Renal cortex interstitium (tissue), 11 donors: ENCODE results near the gene SLC24A1. TPM values are rescaled to one million over a fixed set of nuclear protein-coding genes. Genes with fewer than 3 reads are reported as not detected.

ENCODE experiments used
- DNase-seq, 11 donors: peaks; one replicate each; pipeline ENCODE4 v3.0.0-alpha.2; 2013; ENCODE audit warnings: low read depth in 9 of 11, low spot score in 4 of 11; ENCODE audit errors: extremely low read depth in 1 of 11
- polyA plus RNA-seq, 3 donors: library from polyadenylated mRNA; unstranded; fragments of 120-200 nt; gene quantifications; one replicate each; pipeline ENCODE4 v1.2.1, GENCODE V29; 2013; ENCODE audit not compliant: insufficient read length in 3 of 3

Gene SLC24A1
- polyA plus RNA-seq, 3 donors = 18.8 to 23.2 (median 19.7) TPM

DNA sequence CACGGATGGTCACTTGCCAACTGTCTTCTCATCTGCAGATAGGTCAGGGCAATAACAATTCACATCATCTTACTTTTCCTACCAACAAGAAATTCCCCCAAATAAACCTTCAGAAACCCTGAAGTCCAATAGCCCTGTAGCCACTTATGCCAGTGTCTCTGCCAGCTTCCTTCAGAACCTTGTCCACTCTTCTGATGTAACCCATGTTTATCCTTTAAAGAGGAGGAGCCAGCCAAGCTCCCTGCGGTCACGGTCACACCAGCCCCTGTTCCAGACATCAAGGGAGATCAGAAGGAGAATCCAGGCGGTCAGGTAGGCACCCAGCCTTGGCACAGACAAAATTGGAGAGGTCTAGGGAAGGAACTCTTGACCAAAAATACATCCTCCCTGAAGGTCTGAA lies 23.7 kb downstream of the SLC24A1 start:
- no peak for DNase-seq

DNA sequence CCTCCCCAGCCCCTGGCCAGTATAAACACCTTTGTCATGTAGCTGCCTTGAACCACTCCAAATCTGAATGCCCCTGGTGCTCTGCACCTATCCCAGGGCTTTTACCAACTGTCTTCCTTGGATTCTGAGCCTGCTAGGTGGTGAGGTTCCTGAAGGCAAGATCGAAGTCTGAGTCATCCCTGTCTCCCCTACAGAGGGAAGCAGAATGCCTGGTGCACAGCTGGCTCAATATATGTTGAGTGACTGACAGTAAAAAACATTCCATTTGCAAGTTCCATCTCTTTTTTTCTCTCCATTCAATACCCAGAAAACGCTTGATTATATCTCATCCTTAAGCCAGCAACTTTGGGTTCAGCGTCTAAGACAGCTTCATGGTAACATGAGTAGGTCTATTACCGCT lies 24.7 kb downstream of the SLC24A1 start:
- DNase-seq = no peak

- no peak for DNase-seq
These were observed 28.7 kb downstream of the SLC24A1 start for GRCh38 chr15:65650312-65651041.

GRCh38 chr15:65651042-65651322 lies 29.2 kb downstream of the SLC24A1 start:
- DNase-seq = no peak

GRCh38 chr15:65651831-65652749 lies 30.4 kb downstream of the SLC24A1 start:
- no peak for DNase-seq

GRCh38 chr15:65653341-65653740 lies 31.6 kb downstream of the SLC24A1 start:
- no peak for DNase-seq

DNA sequence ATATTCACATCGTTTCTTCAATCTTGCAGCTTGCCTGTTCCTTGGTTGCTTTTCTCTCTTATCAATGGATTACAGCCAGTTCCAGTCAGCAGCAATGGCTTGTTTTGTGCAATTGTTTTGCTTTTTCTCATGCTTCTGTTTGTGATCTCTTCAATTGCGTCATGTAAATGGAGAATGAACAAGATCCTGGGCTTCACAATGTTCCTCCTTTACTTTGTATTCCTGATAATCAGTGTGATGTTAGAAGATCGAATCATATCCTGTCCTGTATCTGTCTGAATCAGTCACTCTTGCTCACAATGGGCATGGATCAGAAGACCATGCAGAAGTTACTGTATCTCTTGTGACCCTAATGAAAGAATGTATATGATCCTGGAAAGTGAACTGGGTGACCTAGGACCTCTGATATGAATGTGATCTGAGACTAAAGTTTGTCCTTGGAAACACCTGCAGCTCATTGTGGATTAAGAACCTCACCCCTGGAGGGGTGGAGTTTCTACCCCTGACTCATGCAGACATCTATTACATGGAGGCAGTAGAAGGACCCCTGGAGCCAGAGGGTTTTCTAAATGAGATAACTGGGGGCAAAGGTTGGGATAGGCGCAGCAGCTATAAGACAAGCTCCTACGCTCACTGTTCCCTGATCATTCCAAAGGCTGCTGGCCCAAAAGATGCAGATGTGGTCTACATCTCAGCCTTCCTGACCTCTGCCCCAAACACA lies 32.2 kb downstream of the SLC24A1 start:
- DNase-seq = no peak

- no peak for DNase-seq
These were observed 33.3 kb downstream of the SLC24A1 start for GRCh38 chr15:65655026-65655425.

DNA sequence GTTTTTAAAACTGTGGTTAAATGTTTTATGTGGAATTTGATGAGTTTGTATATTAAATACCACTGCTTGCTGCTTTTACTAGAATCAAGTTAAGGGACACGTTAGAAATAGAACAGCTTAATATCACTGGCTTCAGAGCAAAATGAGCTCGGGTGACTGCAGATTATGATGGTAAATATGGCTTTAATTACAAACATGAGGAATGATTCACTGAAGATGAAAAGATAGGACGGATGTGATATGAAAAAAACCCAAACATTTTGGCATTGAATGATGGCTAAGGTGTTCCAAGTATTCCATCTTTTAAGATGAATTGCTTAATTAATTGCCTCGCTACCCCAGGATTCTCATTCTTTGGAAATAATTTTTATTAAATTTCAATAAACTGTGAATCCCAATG lies 33.7 kb downstream of the SLC24A1 start:
- DNase-seq = no peak

DNA sequence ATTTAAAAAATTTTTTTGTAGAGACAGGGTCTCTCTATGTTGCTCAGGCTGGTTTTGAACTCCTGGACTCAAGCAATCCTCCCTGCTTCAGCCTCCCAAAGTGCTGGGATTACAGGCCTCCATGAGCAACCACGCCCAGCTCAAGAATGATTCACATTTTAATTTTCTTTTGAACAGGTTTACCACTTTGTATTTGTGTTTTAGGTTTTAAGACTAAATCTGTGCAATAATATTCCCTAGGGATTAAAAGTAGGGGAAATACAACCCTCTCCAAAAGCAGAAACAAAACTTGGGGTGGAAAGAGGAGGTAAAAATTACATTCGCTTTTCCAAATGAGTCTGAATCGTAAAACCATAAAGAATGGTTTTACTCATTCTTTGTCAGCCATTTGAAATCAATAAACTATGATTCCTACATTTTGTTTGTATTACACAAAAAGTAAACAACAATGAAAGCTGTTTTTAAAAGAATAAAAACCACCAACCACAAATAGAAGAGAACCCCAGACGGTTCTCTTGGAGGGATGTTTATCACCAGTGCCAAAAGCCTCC lies 37.8 kb downstream of the SLC24A1 start:
- DNase-seq = no peak

DNA sequence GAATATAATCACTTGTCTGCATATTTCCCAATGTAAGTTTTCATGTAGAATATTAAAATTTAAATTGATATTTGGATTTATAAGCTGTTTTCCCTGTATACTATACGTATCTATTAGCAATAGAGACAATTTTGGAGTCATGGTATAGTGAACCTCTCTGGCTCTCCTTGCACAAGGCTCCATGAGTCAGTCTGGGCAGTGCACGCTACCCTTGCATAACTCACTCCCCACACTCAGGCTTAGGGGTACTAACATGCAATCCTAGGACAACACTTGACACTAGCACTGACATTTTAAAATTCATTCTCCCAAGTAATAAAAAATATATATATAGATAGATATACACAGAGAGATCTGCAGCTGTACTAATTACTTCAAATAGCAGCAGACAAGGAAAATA lies 39.2 kb downstream of the SLC24A1 start:
- no peak for DNase-seq

- DNase-seq = peak in 2 of 11 donors; percentile 19
These were observed 41.8 kb downstream of the SLC24A1 start for GRCh38 chr15:65663521-65663920.

DNA sequence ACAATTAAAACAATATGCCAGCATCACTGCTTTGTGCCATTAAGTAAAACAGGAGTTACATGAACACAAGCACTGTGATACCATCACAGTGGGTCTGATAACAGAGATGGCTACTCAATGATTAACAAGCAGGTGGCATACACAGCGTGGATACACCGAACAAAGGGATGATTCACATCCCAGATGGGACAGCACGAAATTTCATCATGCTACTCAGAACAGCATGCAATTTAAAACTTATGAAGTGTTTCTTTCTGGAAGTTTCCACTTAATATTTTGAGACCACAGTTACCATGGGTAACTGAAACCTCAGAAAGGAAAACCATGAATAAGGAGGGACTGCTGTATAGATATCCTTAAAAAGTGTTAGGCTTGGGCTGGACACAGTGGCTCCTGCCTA lies 44.5 kb downstream of the SLC24A1 start:
- no peak for DNase-seq

GRCh38 chr15:65675551-65675950 lies 53.8 kb downstream of the SLC24A1 start:
- DNase-seq = no peak

DNA sequence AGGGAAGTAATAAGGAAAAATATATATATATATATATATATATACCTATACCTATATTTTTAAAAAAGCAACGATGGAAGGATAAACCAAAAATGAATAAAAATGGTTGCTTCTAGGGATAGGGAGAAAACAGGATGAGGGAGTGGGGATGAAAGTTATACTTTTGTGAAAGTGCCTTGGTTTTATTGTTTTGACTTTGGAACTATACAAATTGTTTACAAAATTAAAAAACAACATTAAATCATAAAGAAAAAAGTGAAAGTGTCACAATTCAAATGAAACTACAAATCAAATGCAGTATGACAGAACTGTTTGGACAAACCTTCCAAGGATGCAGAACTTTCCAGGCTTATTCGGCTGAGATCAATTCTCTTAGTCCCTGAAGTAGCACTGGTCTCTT lies 54.4 kb downstream of the SLC24A1 start:
- DNase-seq = no peak

- DNase-seq = no peak
These were observed 58.8 kb downstream of the SLC24A1 start for GRCh38 chr15:65680544-65680943.

GRCh38 chr15:65682404-65682911 lies 60.7 kb downstream of the SLC24A1 start:
- no peak for DNase-seq

- DNase-seq = no peak
These were observed 66.7 kb downstream of the SLC24A1 start for GRCh38 chr15:65688462-65688861.

- no peak for DNase-seq
These were observed 68.4 kb downstream of the SLC24A1 start for GRCh38 chr15:65690173-65690572.
